Breast epithelium (tissue), 3 donors: ENCODE data around the gene LCN10.
"Not testable (repeated sequence)": the region's sequence is repeated elsewhere in the genome, so short reads cannot be mapped to it uniquely, and the experiment has no call there.

Experiments
- CTCF ChIP-seq, 3 donors: fragments of 450-650 bp; IDR thresholded peaks; one replicate each; pipeline ENCODE4 v1.5.1; 2016 to 2017; ENCODE audit warnings: antibody characterized with exemption in 3 of 3, mild to moderate bottlenecking in 3 of 3, moderate library complexity in 3 of 3
- POLR2A ChIP-seq: fragments of 450-650 bp; IDR thresholded peaks from one replicate; pipeline ENCODE4 v1.6.1; 2016; ENCODE audit warnings: antibody characterized with exemption, mild to moderate bottlenecking, moderate library complexity
- POLR2AphosphoS5 ChIP-seq, 3 donors: sonication (generic); formaldehyde crosslinking; IDR thresholded peaks; one replicate each; pipeline ENCODE4 v1.6.1; 2017; ENCODE audit warnings: antibody characterized with exemption in 3 of 3

DNA sequence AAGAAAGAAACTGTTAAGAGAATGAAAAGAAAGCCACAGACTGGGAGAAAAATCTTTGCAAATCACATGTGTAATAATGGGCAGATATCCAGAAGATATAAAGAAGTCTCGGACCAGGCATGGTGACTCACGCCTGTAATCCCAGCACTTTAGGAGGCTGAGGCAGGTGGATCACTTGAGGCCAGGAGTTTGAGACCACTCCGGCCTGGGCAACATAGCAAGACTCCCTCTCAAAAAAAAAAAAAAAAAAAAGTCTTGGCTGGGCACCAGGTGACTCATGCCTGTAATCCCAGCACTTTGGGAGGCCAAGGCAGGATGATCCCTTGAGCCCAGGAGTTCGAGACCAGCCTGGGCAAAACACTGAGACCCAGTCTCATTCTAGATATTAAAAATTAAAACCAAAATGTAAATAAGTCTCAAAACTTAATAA, 31.5 kb downstream of the LCN10 start:
- not testable (repeated sequence) for TF ChIP-seq POLR2A; CTCF (IDR thresholded peaks at IDR 0.05); POLR2AphosphoS5 (IDR thresholded peaks at IDR 0.05)
